SIG-M5 (cell line): ENCODE results near the gene CKM.
"Not testable (repeated sequence)": the region's sequence is repeated elsewhere in the genome, so short reads cannot be mapped to it uniquely, and the experiment has no call there.

Experiments used
- DNase-seq: peaks from one replicate; lab custom pipeline; 2025; lab: John Stamatoyannopoulos, UW

Gene CKM

GRCh38 chr19:45349126-45349415 lies 26.4 kb upstream of the CKM start:
- no peak for DNase-seq

GRCh38 chr19:45348367-45349125 lies 25.9 kb upstream of the CKM start:
- no peak for DNase-seq

- no peak for DNase-seq
These were observed 25.1 kb upstream of the CKM start for GRCh38 chr19:45347570-45348366.

- no peak for DNase-seq
These were observed 23.8 kb upstream of the CKM start for GRCh38 chr19:45346449-45346848.

GRCh38 chr19:45345506-45345860 lies 22.8 kb upstream of the CKM start:
- no peak for DNase-seq

GRCh38 chr19:45344621-45345505 lies 22.2 kb upstream of the CKM start:
- no peak for DNase-seq

- DNase-seq, result no peak
These were observed 20.2 kb upstream of the CKM start for GRCh38 chr19:45342911-45343310.

- DNase-seq, result no peak
These were observed 18.3 kb upstream of the CKM start for GRCh38 chr19:45340899-45341453.

- DNase-seq, result no peak
These were observed 17.7 kb upstream of the CKM start, which contains the start of gene KLC3 for GRCh38 chr19:45340232-45340898. Gene KLC3, plus strand, starts transcription at chr19:45340750. Its CDS starts 4,792 bp downstream, at chr19:45345542.

- no peak for DNase-seq
These were observed 17.0 kb upstream of the CKM start for GRCh38 chr19:45339629-45340028.

GRCh38 chr19:45336696-45337251 lies 14.1 kb upstream of the CKM start:
- no peak for DNase-seq

- DNase-seq, result not testable (repeated sequence)
These were observed 12.2 kb upstream of the CKM start for GRCh38 chr19:45334881-45335280.

GRCh38 chr19:45333609-45334303 lies 11.1 kb upstream of the CKM start:
- DNase-seq, result no peak

GRCh38 chr19:45331411-45331810 lies 8.7 kb upstream of the CKM start:
- DNase-seq, result no peak

- no peak for DNase-seq
These were observed 4.9 kb upstream of the CKM start for GRCh38 chr19:45327404-45328143.

GRCh38 chr19:45324349-45324907 lies 1.8 kb upstream of the CKM start:
- no peak for DNase-seq

GRCh38 chr19:45323671-45324081 lies 1.0 kb upstream of the CKM start:
- DNase-seq, result no peak

- no peak for DNase-seq
These were observed 364 bp downstream of the CKM start for GRCh38 chr19:45322311-45322710.

GRCh38 chr19:45321848-45322247 lies 827 bp downstream of the CKM start:
- no peak for DNase-seq
